Neutrophil (primary cell): ENCODE data around the gene SMYD5.
"Not testable (repeated sequence)": the region's sequence is repeated elsewhere in the genome, so short reads cannot be mapped to it uniquely, and the experiment has no call there.

Source experiments
- H3K27ac ChIP-seq: fragments of 200-600 bp; sonication (generic); 2 replicates; pipeline ENCODE4 v1.5.1; 2016; ENCODE audit warnings: mild to moderate bottlenecking, moderate library complexity
- H3K27me3 ChIP-seq: fragments of 200-600 bp; sonication (generic); 2 replicates; pipeline ENCODE4 v1.6.0; 2016; ENCODE audit warnings: mild to moderate bottlenecking
- H3K36me3 ChIP-seq: fragments of 200-600 bp; sonication (generic); 2 replicates; pipeline ENCODE4 v1.5.1; 2017
- H3K4me1 ChIP-seq, 2 experiments: fragments of 200-600 bp in 1 of 2; sonication (generic) in 1 of 2; 1 replicate in 1 of 2; 2 replicates in 1 of 2; pipeline versions ENCODE4 v1.5.1 to v1.6.1; 2013 to 2016; ENCODE audit warnings: low read depth in 1 of 2, low read length in 1 of 2, mild to moderate bottlenecking in 1 of 2, moderate library complexity in 1 of 2; ENCODE audit not compliant: control insufficient read depth in 1 of 2, insufficient read depth in 1 of 2
- H3K4me3 ChIP-seq, 2 experiments: fragments of 200-600 bp in 1 of 2; sonication (generic) in 1 of 2; 1 replicate in 1 of 2; 2 replicates in 1 of 2; pipeline ENCODE4 v1.5.1; 2013 to 2016; ENCODE audit warnings: low read depth in 1 of 2, low read length in 1 of 2, mild to moderate bottlenecking in 1 of 2, moderate library complexity in 1 of 2
- H3K9me3 ChIP-seq: fragments of 200-600 bp; sonication (generic); 2 replicates; pipeline ENCODE4 v1.5.1; 2016
- TF ChIP-seq, protein P1 (sequence below): fragments of 200-600 bp; sonication (generic); IDR thresholded peaks from 2 replicates; pipeline ENCODE4 v1.5.1; 2016; ENCODE audit warnings: antibody characterized with exemption

Gene SMYD5

GRCh38 chr2:73214120-73215035 is at the start of gene SMYD5:
TSS of gene SMYD5 (plus strand) at chr2:73214245. CDS start at chr2:73214267, 22 bp downstream.
- Histone ChIP-seq H3K9me3 (no peaks in the 10 kb centered on the region), H3K4me3 (peak within 1 kb of the TSS; percentile 59 to 73), H3K27me3 (peaks cover 7% of the 10 kb centered on the region), H3K36me3 (no peaks in the 10 kb centered on the region), H3K4me1 (peaks cover 13 to 16% of the 10 kb centered on the region in 2 experiments), H3K27ac (no peak within 1 kb of the TSS)
- TF ChIP-seq, protein P1, sequence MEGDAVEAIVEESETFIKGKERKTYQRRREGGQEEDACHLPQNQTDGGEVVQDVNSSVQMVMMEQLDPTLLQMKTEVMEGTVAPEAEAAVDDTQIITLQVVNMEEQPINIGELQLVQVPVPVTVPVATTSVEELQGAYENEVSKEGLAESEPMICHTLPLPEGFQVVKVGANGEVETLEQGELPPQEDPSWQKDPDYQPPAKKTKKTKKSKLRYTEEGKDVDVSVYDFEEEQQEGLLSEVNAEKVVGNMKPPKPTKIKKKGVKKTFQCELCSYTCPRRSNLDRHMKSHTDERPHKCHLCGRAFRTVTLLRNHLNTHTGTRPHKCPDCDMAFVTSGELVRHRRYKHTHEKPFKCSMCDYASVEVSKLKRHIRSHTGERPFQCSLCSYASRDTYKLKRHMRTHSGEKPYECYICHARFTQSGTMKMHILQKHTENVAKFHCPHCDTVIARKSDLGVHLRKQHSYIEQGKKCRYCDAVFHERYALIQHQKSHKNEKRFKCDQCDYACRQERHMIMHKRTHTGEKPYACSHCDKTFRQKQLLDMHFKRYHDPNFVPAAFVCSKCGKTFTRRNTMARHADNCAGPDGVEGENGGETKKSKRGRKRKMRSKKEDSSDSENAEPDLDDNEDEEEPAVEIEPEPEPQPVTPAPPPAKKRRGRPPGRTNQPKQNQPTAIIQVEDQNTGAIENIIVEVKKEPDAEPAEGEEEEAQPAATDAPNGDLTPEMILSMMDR, result no peak

GRCh38 chr2:73165978-73166377 is 48.1 kb upstream of the SMYD5 start:
- H3K9me3 ChIP-seq, H3K4me1 ChIP-seq, H3K27ac ChIP-seq, H3K4me3 ChIP-seq, H3K36me3 ChIP-seq: not testable (repeated sequence)
- peaks cover 33% of the 10 kb centered on the region for H3K27me3 ChIP-seq

DNA sequence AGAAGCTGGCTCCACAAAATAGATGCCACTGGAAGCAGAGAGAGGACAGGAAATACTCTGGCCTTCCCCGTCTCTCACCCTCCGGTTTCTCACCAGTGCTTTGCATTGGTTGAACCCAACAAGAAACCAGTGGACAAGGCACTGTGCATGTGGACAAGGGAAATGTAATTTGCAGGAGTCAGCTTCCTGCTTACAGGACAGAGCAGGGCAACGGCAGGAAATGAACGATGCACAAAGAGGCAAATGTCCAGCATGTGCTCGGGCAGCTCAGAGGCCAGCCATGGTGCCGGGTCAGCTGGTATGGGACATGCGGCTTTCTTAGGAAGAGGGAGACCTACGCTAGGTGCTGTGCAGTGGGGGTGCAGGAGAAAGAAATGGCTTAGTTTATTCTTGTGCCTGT is 47.2 kb upstream of the SMYD5 start:
- H3K4me3 ChIP-seq, H3K9me3 ChIP-seq: not testable (repeated sequence)

DNA sequence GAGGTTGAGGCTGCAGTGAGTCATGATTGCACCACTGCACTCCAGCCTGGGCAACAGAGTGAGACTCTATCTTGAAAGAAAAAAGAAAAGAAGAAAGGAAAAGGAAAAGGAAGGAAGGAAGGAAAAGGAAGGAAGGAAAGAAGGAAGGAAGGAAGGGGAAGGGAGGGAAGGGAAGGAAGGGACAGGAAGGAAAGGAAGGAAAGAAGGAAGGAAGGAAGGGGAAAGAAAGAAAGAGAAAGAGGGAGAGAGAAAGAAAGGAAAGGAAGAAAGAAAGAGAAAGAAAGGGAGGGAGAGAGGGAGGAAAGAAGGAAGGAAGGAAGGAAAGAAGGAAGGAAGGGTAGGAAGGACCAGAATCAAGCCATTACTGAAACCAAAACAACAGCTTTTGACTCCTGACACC is 45.7 kb upstream of the SMYD5 start:
- H3K4me1 ChIP-seq, H3K36me3 ChIP-seq, H3K4me3 ChIP-seq, H3K9me3 ChIP-seq, H3K27ac ChIP-seq: not testable (repeated sequence)
- H3K27me3 ChIP-seq, result peaks cover 36% of the 10 kb centered on the region

More for the DNA sequence above, 47.2 kb upstream of the SMYD5 start:
- H3K27me3 ChIP-seq, result peaks cover 26% of the 10 kb centered on the region
- H3K36me3 ChIP-seq, H3K27ac ChIP-seq, H3K4me1 ChIP-seq: not testable (repeated sequence)

- H3K27ac ChIP-seq, H3K4me3 ChIP-seq, H3K4me1 ChIP-seq, H3K9me3 ChIP-seq, H3K36me3 ChIP-seq: not testable (repeated sequence)
- peaks cover 51% of the 10 kb centered on the region for H3K27me3 ChIP-seq
Observed at GRCh38 chr2:73170341-73170740, 43.7 kb upstream of the SMYD5 start.

DNA sequence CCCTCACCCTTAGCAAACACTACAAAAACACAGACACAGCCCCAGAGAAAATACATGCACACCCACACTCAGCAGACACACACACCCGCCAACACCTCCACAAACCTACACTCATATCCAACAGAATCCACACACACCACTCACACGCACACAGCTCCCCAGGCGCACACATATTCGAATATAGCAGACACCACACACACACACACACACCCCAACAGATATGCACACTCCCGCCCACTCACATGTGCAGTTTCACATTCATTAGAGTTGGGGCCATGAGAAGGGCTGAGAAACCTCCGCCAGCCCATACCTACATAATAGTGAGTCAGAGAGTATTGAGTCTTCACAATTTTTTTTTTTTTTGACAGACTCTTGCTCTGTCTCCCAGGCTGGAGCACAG is 41.1 kb upstream of the SMYD5 start:
- Histone ChIP-seq H3K36me3 (no peaks in the 10 kb centered on the region), H3K27ac (no peak overlapping the region), H3K4me1 (peaks cover 15 to 27% of the 10 kb centered on the region in 2 experiments), H3K4me3 (no peak overlapping the region), H3K27me3 (peaks cover 74% of the 10 kb centered on the region), H3K9me3 (no peaks in the 10 kb centered on the region)
- TF ChIP-seq, protein P1, result no peak

GRCh38 chr2:73173781-73174180 is 40.3 kb upstream of the SMYD5 start:
- peaks cover 15 to 27% of the 10 kb centered on the region in 2 experiments for H3K4me1 ChIP-seq
- no peak overlapping the region for H3K27ac ChIP-seq
- TF ChIP-seq, protein P1, result no peak
- no peaks in the 10 kb centered on the region for H3K9me3 ChIP-seq
- peaks cover 82% of the 10 kb centered on the region for H3K27me3 ChIP-seq
- no peaks in the 10 kb centered on the region for H3K36me3 ChIP-seq
- H3K4me3 ChIP-seq, result no peak overlapping the region
